Middle frontal gyrus (tissue), 1 donor: Measurements from ENCODE around the gene NME7.
A peak's percentile ranks its signal among the peaks of the same experiment; 100 is the strongest.
"Not testable (repeated sequence)": the region's sequence is repeated elsewhere in the genome, so short reads cannot be mapped to it uniquely, and the experiment has no call there.

Source experiments
- DNase-seq: peaks from one replicate; pipeline ENCODE4 v3.0.0-alpha.2; 2015; ENCODE audit warnings: low spot score; ENCODE audit errors: extremely low spot score

The NME7 gene, protein sequence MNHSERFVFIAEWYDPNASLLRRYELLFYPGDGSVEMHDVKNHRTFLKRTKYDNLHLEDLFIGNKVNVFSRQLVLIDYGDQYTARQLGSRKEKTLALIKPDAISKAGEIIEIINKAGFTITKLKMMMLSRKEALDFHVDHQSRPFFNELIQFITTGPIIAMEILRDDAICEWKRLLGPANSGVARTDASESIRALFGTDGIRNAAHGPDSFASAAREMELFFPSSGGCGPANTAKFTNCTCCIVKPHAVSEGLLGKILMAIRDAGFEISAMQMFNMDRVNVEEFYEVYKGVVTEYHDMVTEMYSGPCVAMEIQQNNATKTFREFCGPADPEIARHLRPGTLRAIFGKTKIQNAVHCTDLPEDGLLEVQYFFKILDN

DNA sequence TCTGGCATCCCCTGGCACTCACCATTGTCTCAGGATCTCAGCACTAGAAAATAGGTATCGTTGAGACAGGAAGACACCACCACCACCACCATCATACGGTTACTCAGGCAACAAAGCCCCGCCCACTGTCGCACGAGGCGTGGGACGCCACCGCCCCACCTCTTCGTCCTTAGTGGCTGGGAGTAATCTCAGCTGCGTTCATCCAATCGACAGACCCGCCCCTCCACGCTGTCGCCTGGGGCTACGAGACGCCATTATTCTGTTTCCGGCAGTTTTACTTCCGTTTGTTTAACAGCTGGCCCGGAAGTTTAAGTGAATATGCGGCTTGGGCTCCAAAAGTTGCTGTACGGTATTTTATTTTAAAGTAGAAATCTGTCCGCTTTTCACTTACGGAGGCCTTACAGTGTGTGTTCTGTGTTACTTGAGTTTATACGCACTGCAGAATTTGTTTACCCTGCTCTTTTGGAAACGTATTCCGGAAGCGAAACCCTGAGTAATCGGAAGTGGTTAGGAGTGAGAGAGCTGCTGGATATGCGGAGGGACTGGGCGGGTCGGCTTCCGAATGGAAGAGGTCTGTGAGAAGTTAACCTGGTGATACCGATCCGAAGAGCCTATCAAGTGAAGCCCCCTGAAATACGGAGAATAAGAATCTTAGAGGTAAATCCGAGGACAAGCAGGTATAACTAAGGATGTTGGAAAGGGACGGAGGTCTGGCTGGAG, at the start of gene NME7, which contains the start of gene BLZF1:
TSS of gene NME7 (minus strand) at position 112 of the 720 bp plus-strand sequence. CDS start at position 25, 87 bp downstream.
TSS of gene BLZF1 (plus strand) at position 510 of the 720 bp plus-strand sequence. CDS start 1,328 bp downstream, outside the sequence.
- DNase-seq = peak; percentile 93

DNA sequence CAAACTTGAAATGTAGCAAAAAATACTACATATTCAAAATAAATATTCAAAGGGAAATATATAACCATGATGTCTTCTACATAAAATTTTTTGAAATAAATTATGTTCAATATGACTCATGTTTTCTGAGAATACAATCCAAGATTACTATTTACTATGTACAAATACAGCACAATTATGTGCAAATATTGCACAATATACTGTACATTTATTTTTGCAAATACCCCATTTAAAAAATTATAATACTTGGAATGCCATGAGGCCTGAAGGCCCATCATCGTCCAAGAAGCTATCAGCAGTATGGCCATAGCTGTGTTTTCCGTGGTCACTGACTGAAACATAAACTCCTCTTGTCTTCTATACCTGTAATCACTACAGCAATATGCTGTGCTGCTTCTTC, 47.4 kb upstream of the NME7 start:
- DNase-seq = no peak

DNA sequence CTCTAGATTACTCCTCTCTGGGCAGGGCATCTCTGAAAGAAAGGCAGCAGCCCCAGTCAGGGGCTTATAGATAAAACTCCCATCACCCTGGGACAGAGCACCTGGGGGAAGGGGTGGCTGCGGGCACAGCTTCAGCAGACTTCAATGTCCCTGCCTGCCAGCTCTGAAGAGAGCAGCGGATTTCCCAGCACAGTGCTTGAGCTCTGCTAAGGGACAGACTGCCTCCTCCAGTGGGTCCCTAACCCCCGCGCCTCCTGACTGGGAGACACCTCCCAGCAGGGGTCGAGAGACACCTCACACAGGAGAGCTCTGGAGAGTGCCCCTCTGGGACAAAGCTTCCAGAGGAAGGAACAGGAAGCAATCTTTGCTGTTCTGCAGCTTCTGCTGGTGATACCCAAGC, 40.7 kb upstream of the NME7 start:
- not testable (repeated sequence) for DNase-seq

DNA sequence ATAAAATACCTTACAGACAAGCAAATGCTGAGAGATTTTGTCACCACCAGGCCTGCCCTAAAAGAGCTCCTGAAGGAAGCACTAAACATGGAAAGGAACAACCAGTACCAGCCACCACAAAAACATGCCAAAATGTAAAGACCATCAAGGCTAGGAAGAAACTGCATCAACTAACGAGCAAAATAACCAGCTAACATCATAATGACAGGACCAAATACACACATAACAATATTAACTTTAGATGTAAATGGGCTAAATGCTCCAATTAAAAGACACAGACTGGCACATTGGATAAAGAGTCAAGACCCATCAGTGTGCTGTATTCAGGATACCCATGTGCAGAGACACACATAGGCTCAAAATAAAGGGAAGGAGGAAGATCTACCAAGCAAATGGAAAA, 35.0 kb upstream of the NME7 start:
- not testable (repeated sequence) for DNase-seq

DNA sequence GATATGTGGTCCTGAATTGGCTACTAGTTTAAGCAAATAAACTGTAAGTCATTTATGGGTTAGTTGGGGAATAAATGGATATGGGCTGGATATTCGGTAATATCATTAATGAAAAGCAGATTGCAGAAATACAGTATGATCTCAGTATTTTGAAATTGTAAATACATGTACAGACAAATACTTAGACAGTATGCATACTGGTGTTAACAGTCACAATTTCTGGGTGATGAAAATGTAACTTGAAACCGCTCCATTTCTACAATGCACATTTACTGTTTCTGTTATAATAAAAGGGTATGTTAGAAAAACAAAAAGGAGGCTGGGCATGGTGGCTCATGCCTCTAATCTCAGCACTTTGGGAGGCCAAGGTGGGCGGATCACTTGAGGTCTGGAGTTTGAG, 28.4 kb upstream of the NME7 start:
- no peak for DNase-seq

DNA sequence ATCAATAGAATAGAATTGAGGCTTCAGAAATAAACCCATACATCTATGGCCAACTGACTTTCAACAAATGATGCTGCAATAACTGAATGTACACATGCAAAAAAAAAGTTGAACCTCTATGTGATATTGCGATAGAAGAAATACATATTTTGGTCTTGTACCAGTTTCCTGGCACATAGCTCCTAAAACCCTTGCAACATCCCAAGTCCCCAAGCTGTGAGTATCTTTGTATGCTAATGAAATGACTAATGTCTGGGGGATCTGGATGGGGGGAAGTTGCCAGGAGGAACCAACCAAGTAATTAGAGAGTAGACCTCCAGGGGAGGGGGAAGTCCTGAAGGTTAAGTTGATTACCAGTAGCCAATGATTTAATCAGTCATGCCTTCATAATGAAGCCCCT, 24.8 kb upstream of the NME7 start:
- no peak for DNase-seq

DNA sequence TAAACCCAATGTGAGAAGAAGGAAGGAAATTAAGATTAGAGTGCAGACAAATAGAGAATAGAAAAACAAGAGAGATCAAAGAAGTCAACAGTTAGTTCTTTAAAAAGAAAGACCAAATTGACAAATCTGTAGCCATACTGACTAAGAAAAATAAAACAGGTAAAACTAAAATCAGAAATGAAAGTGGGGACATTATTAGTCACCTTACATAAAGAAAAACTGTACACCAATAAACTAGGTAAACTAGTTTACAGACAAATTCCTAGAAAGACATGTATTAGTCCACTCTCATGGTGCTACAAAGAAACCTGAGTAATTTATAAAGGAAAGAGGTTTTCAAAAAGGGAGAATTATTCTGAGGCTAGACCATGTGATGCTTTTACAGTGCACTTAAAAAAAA, 22.7 kb upstream of the NME7 start:
- DNase-seq = no peak

DNA sequence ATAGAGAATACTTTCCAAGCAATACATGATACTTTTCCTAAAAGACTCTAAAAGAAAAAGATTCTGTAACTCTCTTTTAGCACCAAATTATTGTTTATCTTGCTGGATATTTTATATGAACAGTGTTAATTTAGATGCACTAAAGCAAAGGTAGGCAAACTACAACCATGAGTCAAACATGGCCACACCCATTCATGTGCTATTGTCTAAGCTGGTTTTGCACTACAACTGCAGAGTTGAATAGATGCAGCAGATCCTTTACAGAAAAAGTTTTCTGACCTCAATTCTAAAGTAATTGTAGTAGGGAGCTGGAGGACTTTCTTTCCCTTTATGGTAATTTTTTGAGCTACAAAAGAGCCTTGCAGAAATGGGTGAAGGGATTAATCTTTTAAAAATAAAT, 19.8 kb upstream of the NME7 start:
- no peak for DNase-seq

DNA sequence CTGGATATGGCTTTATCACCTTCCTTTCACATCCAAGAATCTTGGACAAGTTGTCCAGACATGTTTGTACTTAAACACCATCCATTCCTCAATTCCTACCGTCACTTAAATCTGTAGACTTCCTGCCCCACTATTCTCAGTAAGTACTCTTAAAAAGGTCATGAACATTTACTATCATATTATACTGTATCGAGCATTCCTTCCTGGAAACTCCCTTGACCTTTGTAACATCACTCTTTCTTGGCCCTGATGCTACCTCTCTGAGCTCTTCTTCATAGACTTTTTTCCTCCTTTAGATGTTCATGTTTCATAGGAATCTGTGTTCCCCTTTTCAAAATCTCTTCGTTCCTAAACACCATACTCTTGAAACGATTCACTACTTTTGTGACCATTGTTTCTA, 15.9 kb upstream of the NME7 start:
- DNase-seq = no peak

DNA sequence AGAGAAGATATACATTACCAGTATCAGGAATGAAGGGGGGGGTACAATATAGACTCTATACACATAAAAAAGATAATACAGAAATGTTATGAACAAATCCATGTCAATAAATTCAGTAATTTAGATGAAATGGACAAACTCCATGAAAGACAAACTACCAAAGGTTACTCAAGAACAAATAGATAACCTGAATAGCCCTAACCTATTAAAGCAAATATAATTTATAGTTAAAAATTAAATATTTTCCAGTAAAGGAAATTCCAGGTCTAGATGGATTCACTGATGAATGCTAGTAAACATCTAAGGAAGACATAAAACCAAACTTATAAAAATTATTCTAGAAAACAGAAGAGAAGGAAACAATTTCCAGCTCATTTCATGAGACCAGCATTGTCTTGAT, 13.6 kb upstream of the NME7 start:
- DNase-seq = no peak

DNA sequence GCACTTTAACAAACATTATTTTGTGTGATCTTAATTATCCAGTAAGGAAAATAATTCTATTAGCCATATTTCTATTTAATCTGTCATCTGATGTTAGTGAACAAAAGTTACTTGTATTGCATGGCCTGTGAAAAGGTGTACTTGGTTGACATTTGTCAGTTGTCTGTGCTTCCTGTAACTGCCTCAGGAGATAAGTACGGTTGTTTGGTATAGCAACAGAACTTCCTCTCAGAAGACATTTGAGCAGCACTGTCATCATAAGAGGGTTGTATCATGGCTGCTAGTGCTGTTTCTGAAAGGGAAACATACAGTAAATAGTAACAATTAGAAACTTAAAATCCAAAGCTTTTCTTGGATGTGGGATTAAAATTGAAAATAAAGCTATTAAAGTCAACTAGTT, 3.8 kb upstream of the NME7 start:
- no peak for DNase-seq

DNA sequence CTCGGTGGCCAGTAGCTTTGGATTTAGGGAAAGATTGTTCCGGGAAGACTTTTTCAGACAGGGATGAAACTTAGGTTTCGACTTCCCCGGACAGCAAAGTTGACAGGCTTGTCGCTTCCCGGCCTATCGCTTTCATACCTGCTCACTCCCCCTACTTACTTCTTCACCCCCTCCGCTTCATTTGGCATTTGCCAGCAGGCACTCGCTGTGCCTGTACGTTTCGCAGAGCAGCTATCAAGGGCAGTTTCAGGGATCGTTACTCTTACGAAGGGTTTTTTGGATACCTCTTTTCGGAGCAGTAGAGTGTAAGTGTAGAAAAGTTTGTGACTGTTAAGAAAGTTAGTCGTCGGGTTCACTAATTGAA, 791 bp upstream of the NME7 start:
- no peak for DNase-seq

DNA sequence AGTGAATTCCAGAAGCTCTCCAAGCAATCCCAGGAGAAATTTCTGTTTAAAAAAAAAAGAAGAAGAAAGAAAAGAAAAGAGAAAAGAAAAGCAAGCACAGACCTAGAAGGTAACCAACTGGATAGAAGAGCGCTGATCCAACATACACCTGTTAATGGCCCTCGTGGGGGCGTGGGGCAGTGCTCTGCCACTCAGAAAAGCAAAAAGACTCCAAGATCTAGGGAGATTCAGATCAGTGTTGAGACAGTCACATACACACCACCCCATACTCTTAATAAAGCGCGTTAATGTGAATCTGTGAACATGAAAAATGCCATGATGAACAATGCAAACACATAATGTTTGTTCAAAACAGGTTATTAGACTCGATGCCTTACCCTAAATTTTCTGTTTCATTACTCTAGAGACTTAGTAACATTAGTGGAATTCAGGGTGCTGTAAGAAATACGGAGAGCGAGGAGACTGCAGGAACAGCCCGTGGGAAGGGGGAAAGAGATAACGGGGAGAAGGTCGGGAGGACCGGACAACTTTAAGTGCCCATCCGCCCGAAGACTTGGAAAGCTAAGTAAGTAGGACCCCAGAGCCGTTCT, 406 bp downstream of the NME7 start:
- DNase-seq = no peak

DNA sequence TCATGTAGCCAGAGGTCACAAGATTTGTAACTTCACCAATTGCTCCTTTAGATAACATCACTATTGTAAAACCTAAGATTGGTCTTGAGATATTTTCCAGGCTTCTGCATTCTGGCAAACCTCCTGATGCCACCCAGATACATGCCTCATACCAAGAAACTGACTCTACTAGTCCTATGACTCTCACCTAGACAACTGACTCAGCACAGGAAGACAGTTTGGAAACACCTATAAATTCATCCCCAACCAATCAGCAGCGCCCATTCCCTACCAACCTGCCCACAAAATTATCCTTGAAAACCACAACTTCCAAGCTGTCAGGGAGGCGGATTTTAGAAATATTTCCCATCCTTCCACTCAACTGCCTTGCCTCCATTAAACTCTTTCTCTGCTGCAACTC, 2.6 kb downstream of the NME7 start:
- no peak for DNase-seq

DNA sequence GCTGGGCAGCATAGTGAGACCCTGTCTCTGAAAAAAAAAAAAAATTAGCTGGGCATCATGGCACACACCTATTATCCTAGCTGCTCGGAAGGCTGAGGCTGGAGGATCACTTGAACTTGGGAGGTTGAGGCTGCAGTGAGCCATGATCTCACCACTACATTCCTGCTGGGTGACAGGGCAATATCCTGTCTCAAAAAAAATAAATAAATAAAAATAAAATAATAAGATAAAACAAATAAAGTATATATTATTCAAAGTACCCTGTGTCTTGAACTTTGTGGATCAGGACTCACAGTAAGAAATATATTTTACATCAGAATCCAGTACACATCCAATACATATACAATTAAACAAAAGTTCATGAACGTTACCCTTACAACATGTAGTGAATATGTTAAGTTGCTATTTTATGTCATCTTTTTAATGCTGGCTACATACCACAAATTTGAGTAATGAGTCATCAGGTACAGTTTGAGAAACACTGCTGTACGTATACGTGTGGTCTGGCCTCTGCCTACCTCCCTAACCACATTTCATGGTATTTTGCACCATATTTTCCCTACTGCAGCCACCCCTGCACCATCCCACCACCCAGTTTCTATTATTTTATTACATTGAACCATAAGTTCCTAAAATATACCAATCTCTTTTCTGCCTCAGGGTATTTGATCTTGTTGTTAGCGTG, 4.4 kb downstream of the NME7 start:
- DNase-seq = no peak

DNA sequence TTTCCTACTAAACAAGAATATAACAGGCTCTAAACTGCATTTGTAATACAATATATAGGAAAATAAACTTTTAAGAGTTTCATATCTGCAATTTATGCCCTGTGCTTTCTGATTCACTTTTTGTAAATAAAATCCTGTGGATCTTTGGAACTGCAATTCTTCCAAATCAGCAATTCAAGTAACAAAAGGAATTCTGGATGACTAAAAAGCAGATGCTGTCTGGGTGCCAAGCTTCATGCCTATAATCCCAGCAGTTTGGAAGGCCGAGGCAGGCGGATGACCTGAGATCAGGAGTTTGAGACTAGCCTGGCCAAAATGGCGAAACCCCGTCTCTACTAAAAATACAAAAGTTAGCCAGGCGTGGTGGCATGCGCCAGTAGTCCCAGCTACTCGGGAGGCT, 6.3 kb downstream of the NME7 start:
- no peak for DNase-seq

DNA sequence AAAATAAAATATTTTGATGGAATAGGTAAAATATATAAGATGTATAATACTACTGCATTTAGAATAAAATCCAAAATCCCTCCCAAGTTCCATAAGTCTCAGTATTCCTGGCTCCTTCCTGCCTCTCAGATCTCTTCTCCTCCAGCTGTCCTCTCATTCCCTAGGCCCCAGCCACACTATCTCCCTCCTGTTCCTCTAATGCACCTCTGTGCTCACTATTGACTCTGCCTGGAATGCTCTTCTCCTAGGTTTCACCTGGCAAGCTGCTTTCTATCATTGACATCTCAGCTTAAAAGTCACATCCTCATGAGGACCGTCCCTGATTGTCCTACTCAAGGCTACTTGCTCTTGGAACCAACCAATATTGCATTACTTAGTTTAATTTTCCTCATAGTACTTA, 7.2 kb downstream of the NME7 start:
- DNase-seq = no peak

DNA sequence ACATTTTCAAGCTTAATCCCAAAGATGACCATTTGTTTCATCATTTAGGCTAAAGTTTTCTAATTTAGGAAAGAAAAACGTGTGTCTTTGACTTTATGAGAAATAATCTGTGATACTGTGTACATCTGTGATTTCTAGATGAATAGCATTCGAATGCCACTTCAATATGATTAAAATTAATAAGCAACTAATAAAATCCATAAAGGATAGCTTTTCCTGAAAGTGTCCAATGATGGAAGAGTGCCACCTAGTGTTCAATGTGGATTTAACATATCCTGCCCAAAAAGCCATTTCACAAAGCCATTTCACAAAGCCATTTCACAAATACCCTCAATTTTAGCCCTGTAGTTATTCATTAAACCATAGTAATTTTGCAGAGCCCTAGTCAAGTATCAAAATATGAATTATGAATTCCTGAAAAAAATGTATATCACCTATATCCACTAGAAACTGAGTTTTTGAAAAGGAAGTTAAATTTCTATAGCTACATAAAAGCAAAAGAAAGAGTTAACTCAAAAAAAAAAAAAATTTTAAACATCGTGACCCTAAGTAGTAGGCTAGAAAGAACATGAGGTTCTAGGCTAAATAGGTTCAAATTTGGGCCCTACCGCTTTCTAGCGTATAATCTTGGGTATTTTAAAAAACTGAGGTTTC, 19.1 kb downstream of the NME7 start:
- DNase-seq = no peak

DNA sequence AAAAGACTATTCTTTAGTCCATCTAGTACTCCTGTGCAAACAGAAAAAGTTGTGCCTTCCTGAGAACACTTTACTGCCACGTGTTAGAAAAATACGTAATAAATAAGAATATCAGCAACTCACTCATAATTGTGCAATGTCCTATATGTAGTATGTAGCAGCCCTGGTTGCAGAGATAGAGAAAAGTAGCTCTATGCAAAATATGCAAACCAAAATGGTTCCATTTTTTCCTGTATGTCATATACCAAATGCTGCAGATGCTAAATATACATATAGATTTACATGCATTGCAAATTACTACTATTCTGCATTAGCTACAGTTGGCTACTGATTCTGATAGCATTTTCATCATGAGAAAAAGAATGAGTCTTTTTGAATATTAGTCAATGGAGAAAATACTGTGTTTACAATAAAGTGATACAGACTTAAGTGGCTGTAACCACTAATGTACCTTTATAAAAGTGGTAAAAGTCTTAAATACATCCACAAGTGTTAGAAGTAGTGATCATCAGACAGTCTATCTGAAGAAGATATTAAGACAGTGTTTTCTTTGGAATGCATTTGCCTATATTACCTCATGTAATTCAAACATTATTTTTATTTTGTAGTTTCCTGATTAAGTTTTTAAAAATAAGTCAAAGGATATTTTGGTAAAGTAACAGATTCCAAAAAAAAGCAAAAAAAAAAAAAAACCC, 19.8 kb downstream of the NME7 start:
- DNase-seq = no peak

DNA sequence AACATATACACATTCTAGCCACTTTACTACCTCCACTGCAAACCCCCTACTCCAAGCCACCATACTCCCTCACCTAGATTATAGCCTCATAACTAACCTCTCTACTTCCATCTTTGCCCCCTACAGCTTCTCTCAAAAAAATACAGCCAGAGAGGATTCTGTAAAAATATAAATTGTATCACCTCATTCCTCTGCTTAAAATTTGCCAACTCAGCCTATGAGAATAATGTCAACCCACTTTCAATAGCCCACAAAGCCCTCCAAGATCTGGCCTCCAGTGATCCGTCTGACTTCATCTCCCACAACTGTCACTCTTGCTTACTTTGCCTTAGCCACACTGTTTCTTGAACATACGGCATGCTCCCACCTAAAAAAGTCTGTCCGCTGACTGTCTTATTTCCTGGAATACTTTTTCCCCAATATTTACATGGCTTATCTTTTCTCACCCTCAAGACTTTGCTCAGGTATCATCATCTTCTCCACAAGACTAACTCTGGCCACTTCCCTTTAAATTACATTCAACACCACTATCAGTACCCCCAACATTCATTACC, 21.5 kb downstream of the NME7 start:
- DNase-seq = no peak
